ENCODE measurements around the gene ZNF629.

- TF ChIP-seq POLR2A (IDR thresholded peaks at IDR 0.05; ENCODE audit: low read depth, low read length) (no peak), POLR2AphosphoS5 (IDR thresholded peaks at IDR 0.05; ENCODE audit: low read depth, low read length) (no peak), PAX5 (IDR thresholded peaks at IDR 0.05; ENCODE audit: insufficient read depth, low read length, severe bottlenecking) (no peak), TAF1 (IDR thresholded peaks at IDR 0.05; ENCODE audit: low read depth, low read length) (no peak), SPI1 (IDR thresholded peaks at IDR 0.05; ENCODE audit: low read depth, low read length) (no peak), POU2F2 (IDR thresholded peaks at IDR 0.05; ENCODE audit: low read depth, low read length) (no peak)
Observed at GRCh38 chr16:30767767-30768465, 19.1 kb downstream of the ZNF629 start.
